Tibial nerve (tissue), 4 donors: ENCODE measurements around the gene CCNY. TPM values are rescaled to one million over a fixed set of nuclear protein-coding genes. Genes with fewer than 3 reads are reported as not detected.

Source experiments
- DNase-seq, 2 donors: peaks; one replicate each; pipeline ENCODE4 v3.0.0-alpha.2; 2019; ENCODE audit warnings: low spot score in 2 of 2
- H3K27ac ChIP-seq, 4 donors: fragments of 200-600 bp; sonication (generic) in 3 of 4; one replicate each; pipeline ENCODE4 v1.5.1; 2017 to 2019; ENCODE audit warnings: mild to moderate bottlenecking in 1 of 4
- H3K27me3 ChIP-seq, 2 donors: fragments of 200-600 bp; sonication (generic) in 1 of 2; one replicate each; pipeline versions ENCODE4 v1.5.1 to v1.6.0; 2017 to 2019
- H3K36me3 ChIP-seq, 3 donors: fragments of 200-600 bp; sonication (generic); one replicate each; pipeline ENCODE4 v1.5.1; 2018 to 2019
- H3K4me1 ChIP-seq, 4 donors: fragments of 200-600 bp; sonication (generic) in 3 of 4; one replicate each; pipeline ENCODE4 v1.5.1; 2017 to 2019
- H3K4me3 ChIP-seq, 4 donors: fragments of 200-600 bp; sonication (generic) in 3 of 4; one replicate each; pipeline ENCODE4 v1.5.1; 2017 to 2019; ENCODE audit warnings: mild to moderate bottlenecking in 1 of 4, moderate library complexity in 1 of 4
- H3K9me3 ChIP-seq, 4 donors: fragments of 200-600 bp; sonication (generic) in 3 of 4; one replicate each; pipeline ENCODE4 v1.5.1; 2017 to 2019
- EP300 ChIP-seq, 2 donors: sonication (generic); formaldehyde crosslinking; IDR thresholded peaks; one replicate each; pipeline ENCODE4 v1.6.1; 2017; ENCODE audit warnings: antibody characterized with exemption in 2 of 2, mild to moderate bottlenecking in 1 of 2
- POLR2A ChIP-seq, 2 donors: fragments of 450-650 bp; IDR thresholded peaks; one replicate each; pipeline ENCODE4 v1.6.1; 2017; ENCODE audit warnings: antibody characterized with exemption in 2 of 2, mild to moderate bottlenecking in 2 of 2, moderate library complexity in 2 of 2
- WGBS, 2 donors: methylation state at CpG; one replicate each; pipeline ENCODE4 v1.1.5; 2018; 5-methylcytosine and 5-hydroxymethylcytosine counted together
- total RNA-seq, 4 donors: library from RNA; depleted of rRNA; stranded (reverse); fragments of >200 nt; gene quantifications; one replicate each; pipeline ENCODE4 v1.1.0, GENCODE V29; 2016
- TF ChIP-seq, protein P1 (sequence below), 5 experiments: fragments of 200-600 bp in 3 of 5; fragments of 450-650 bp in 2 of 5; sonication (generic) in 3 of 5; IDR thresholded peaks; one replicate each; pipeline ENCODE4 v1.5.1; 2016 to 2019; ENCODE audit warnings: antibody characterized with exemption in 5 of 5, mild to moderate bottlenecking in 3 of 5, moderate library complexity in 2 of 5

CCNY gene
- total RNA-seq, 4 donors from 2014 or later = 24.3 to 27.6 (median 26.5) TPM

DNA sequence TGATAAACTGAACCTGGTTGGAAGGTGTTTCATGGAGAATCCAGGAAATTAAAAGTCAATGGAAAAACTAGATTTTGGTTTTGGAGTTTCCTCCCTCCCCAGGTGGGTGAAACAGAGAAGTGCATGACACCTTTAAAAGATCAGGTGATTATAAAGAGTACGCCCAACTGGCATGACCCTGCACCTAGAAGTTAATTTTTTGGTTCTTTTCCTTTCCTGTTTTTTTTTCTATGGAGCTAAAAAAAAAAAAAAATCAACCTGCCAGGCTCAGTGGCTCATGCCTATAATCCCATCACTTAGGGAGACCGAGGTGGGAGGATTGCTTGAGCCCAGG is 276.8 kb downstream of the CCNY start:
- peaks cover 0 to 22% of the 10 kb centered on the region in 2 donors for H3K27me3 ChIP-seq
- TF ChIP-seq, protein P1, sequence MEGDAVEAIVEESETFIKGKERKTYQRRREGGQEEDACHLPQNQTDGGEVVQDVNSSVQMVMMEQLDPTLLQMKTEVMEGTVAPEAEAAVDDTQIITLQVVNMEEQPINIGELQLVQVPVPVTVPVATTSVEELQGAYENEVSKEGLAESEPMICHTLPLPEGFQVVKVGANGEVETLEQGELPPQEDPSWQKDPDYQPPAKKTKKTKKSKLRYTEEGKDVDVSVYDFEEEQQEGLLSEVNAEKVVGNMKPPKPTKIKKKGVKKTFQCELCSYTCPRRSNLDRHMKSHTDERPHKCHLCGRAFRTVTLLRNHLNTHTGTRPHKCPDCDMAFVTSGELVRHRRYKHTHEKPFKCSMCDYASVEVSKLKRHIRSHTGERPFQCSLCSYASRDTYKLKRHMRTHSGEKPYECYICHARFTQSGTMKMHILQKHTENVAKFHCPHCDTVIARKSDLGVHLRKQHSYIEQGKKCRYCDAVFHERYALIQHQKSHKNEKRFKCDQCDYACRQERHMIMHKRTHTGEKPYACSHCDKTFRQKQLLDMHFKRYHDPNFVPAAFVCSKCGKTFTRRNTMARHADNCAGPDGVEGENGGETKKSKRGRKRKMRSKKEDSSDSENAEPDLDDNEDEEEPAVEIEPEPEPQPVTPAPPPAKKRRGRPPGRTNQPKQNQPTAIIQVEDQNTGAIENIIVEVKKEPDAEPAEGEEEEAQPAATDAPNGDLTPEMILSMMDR (IDR thresholded peaks at IDR 0.05) = no peak
- TF ChIP-seq POLR2A (IDR thresholded peaks at IDR 0.05) (no peak), EP300 (IDR thresholded peaks at IDR 0.05) (no peak)
- H3K27ac ChIP-seq = no peak overlapping the region
- peaks cover 0 to 5% (median 4%) of the 10 kb centered on the region in 4 donors for H3K4me1 ChIP-seq
- no peak overlapping the region for H3K4me3 ChIP-seq
- no peaks in the 10 kb centered on the region for H3K9me3 ChIP-seq
- no peak for DNase-seq
- H3K36me3 ChIP-seq = no peaks in the 10 kb centered on the region
- WGBS, 2 donors = 79 to 91% methylated on average over 2 of the region's 2 CpGs

DNA sequence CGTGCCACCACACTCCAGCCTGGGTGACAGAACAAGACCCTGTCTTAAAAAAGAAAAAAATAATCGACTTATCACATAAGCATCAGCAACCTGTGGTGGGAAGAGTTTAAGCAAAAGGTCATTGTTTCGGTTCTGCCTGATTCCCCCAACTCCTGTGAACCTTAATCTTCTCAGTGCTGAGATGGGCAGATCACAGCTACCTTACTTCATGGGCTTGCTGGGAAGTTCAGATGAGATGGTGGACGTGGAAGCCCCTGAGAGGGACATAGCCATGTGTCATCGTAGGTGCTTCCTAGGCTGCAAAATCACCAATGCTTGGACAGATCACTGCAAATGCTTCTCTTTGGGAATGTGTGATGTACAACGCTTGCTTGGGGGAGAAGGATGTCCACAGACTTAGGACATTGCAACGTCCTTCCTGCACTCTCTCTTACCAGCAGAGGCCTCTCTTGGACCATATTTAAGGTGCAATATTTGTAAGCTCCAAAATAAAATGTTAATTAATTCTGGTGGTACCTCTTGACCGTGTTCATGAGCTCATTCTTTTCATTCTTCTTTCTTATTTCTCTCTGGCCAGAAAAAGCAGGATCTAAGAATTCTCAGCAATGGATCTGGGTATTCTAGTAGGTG is 277.4 kb downstream of the CCNY start:
- TF ChIP-seq, protein P1 (IDR thresholded peaks at IDR 0.05) = no peak
- TF ChIP-seq POLR2A (IDR thresholded peaks at IDR 0.05) (no peak), EP300 (IDR thresholded peaks at IDR 0.05) (no peak)
- H3K9me3 ChIP-seq = no peaks in the 10 kb centered on the region
- DNase-seq = no peak
- peaks cover 0 to 15% of the 10 kb centered on the region in 2 donors for H3K27me3 ChIP-seq
- no peak overlapping the region for H3K4me3 ChIP-seq
- H3K36me3 ChIP-seq = no peaks in the 10 kb centered on the region
- no peak overlapping the region for H3K27ac ChIP-seq
- 56 to 63% methylated on average over 8 of the region's 8 CpGs for WGBS, 2 donors
- H3K4me1 ChIP-seq = no peaks in the 10 kb centered on the region

DNA sequence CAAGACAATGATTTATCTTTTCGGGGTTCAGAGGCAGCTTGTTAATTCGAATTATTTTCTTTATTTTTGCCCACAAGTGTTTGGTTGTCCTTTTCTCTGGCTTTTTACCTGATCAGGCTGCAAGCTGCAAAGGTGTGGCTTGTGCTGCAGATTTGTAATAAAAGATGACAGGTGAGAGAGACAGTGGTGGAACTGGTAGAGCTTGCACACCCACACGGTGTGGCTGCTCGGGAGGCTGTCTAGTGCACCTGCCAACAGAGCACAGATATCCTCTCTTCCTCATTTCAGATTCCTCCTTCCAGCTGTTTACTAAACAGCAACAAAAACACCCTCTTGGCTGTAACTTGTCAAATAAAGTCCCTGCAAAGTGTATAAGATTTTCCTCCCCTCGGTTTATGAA is 278.0 kb downstream of the CCNY start:
- Histone ChIP-seq H3K4me3 (no peak overlapping the region), H3K36me3 (no peaks in the 10 kb centered on the region), H3K9me3 (no peaks in the 10 kb centered on the region), H3K27ac (no peak overlapping the region), H3K27me3 (peaks cover 0 to 9% of the 10 kb centered on the region in 2 donors), H3K4me1 (no peaks in the 10 kb centered on the region)
- DNase-seq = no peak
- WGBS, 2 donors = 57 to 63% methylated on average over 5 of the region's 5 CpGs
- TF ChIP-seq, protein P1 (IDR thresholded peaks at IDR 0.05) = no peak
- TF ChIP-seq POLR2A (IDR thresholded peaks at IDR 0.05) (no peak), EP300 (IDR thresholded peaks at IDR 0.05) (no peak)

Other genes with a start within 250 kb of the CCNY start
- gene CUL2, start 246.2 kb upstream of the CCNY start, total RNA-seq = 10 to 100 TPM; 12.0 to 23.8 (median 13.3) TPM
- gene CREM, start 209.7 kb upstream of the CCNY start, total RNA-seq = 10 to 100 TPM; 27.3 to 41.7 (median 36.1) TPM